ENCODE measurements around the gene AHCYL2.

The AHCYL2 gene

GRCh38 chr7:129450295-129450694, 225.5 kb downstream of the AHCYL2 start:
- H3K4me2 ChIP-seq (ENCODE audit: low read length): no peak overlapping the region
- H3K27me3 ChIP-seq (ENCODE audit: control insufficient read depth, low read length): no peaks in the 10 kb centered on the region

GRCh38 chr7:129452589-129453231, 227.9 kb downstream of the AHCYL2 start:
- H3K79me2 ChIP-seq (ENCODE audit: control insufficient read depth, low read length): no peaks in the 10 kb centered on the region
- peaks cover 22% of the 10 kb centered on the region for H3K36me3 ChIP-seq (ENCODE audit: control insufficient read depth, low read length)
- no peak for TF ChIP-seq EZH2phosphoT487 (IDR thresholded peaks at IDR 0.05; ENCODE audit: borderline replicate concordance, low read length)
- TF ChIP-seq, protein P1, sequence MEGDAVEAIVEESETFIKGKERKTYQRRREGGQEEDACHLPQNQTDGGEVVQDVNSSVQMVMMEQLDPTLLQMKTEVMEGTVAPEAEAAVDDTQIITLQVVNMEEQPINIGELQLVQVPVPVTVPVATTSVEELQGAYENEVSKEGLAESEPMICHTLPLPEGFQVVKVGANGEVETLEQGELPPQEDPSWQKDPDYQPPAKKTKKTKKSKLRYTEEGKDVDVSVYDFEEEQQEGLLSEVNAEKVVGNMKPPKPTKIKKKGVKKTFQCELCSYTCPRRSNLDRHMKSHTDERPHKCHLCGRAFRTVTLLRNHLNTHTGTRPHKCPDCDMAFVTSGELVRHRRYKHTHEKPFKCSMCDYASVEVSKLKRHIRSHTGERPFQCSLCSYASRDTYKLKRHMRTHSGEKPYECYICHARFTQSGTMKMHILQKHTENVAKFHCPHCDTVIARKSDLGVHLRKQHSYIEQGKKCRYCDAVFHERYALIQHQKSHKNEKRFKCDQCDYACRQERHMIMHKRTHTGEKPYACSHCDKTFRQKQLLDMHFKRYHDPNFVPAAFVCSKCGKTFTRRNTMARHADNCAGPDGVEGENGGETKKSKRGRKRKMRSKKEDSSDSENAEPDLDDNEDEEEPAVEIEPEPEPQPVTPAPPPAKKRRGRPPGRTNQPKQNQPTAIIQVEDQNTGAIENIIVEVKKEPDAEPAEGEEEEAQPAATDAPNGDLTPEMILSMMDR (IDR thresholded peaks at IDR 0.05; ENCODE audit: low read depth, low read length, poor library complexity, severe bottlenecking): no peak
- H3K4me3 ChIP-seq (ENCODE audit: low read length): no peak overlapping the region
- no peaks in the 10 kb centered on the region for H3K27me3 ChIP-seq (ENCODE audit: control insufficient read depth, low read length)
- H3F3A ChIP-seq (ENCODE audit: control insufficient read depth, insufficient read depth): no peaks in the 10 kb centered on the region
- no peaks in the 10 kb centered on the region for H4K20me1 ChIP-seq (ENCODE audit: control insufficient read depth, insufficient read depth, low read depth, low read length)
- H3K4me2 ChIP-seq (ENCODE audit: low read length): no peak overlapping the region
- no peaks in the 10 kb centered on the region for H3K9me2 ChIP-seq (replicated peaks; ENCODE audit: control insufficient read depth, low read length)
- H3K27ac ChIP-seq (ENCODE audit: low read depth, low read length): no peak overlapping the region
- H3K9me3 ChIP-seq (ENCODE audit: control insufficient read depth, insufficient read depth, low read length): peaks cover 10% of the 10 kb centered on the region; the same call in 1 of the 2 replicates
- no peaks in the 10 kb centered on the region for H3K4me1 ChIP-seq (ENCODE audit: control insufficient read depth, low read length)

More at GRCh38 chr7:129450295-129450694, 225.5 kb downstream of the AHCYL2 start:
- Histone ChIP-seq H3K79me2 (ENCODE audit: control insufficient read depth, low read length) (no peaks in the 10 kb centered on the region), H3F3A (ENCODE audit: control insufficient read depth, insufficient read depth) (no peaks in the 10 kb centered on the region), H3K36me3 (ENCODE audit: control insufficient read depth, low read length) (peaks cover 25% of the 10 kb centered on the region), H4K20me1 (ENCODE audit: control insufficient read depth, insufficient read depth, low read depth, low read length) (no peaks in the 10 kb centered on the region), H3K9me3 (ENCODE audit: control insufficient read depth, insufficient read depth, low read length) (peaks cover 10% of the 10 kb centered on the region; the same call in 1 of the 2 replicates), H3K4me3 (ENCODE audit: low read length) (no peak overlapping the region), H3K27ac (ENCODE audit: low read depth, low read length) (no peak overlapping the region), H3K4me1 (ENCODE audit: control insufficient read depth, low read length) (no peaks in the 10 kb centered on the region), H3K9me2 (replicated peaks; ENCODE audit: control insufficient read depth, low read length) (no peaks in the 10 kb centered on the region)
- TF ChIP-seq, protein P1 (IDR thresholded peaks at IDR 0.05; ENCODE audit: low read depth, low read length, poor library complexity, severe bottlenecking): no peak
- TF ChIP-seq EZH2phosphoT487 (IDR thresholded peaks at IDR 0.05; ENCODE audit: borderline replicate concordance, low read length): no peak

DNA sequence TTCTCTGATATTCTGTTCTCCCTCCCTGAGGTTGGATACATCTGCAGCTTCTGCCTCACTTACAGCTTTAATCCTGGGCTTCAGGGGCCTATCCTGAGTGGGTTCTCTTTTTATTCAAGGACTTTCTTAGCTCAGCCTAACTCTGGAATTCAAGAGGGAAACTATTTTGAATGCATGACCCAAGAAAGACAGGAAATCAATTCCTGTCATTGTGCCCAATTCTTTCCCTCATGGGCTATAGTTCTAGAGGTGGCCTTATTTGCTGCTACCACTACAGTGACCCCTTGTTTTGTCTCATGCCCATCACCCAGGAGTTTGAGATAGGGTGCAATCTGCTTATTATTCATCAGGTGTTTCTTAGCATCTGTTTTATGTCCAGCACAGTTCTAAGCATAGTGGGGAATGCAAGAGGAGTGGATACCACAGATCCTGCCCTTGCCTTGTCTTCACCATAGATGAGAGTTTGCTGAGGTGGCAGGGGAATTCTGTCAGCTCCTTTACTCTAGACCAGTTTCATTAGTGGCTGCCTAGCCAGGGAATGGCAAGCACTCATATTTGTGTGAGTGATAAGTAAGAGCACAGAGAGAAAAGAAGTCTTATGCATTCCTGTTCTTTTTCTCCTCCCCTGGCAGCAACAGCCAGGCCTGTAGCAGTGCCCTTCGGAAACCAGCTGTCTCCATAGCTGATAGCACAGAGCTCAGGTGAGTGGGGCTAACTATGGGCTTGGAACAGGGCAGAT, 228.8 kb downstream of the AHCYL2 start:
- Histone ChIP-seq H3K9me2 (replicated peaks; ENCODE audit: control insufficient read depth, low read length) (no peaks in the 10 kb centered on the region), H3K36me3 (ENCODE audit: control insufficient read depth, low read length) (peaks cover 26% of the 10 kb centered on the region), H3F3A (ENCODE audit: control insufficient read depth, insufficient read depth) (no peaks in the 10 kb centered on the region), H3K27me3 (ENCODE audit: control insufficient read depth, low read length) (no peaks in the 10 kb centered on the region), H3K4me1 (ENCODE audit: control insufficient read depth, low read length) (no peaks in the 10 kb centered on the region), H3K4me2 (ENCODE audit: low read length) (no peak overlapping the region), H3K79me2 (ENCODE audit: control insufficient read depth, low read length) (no peaks in the 10 kb centered on the region), H3K27ac (ENCODE audit: low read depth, low read length) (no peak overlapping the region), H4K20me1 (ENCODE audit: control insufficient read depth, insufficient read depth, low read depth, low read length) (no peaks in the 10 kb centered on the region), H3K4me3 (ENCODE audit: low read length) (no peak overlapping the region), H3K9me3 (ENCODE audit: control insufficient read depth, insufficient read depth, low read length) (0 out of 2 replicates have a peak, but pooled peaks cover 2% of the 10 kb centered on the region)
- no peak for TF ChIP-seq EZH2phosphoT487 (IDR thresholded peaks at IDR 0.05; ENCODE audit: borderline replicate concordance, low read length)
- TF ChIP-seq, protein P1 (IDR thresholded peaks at IDR 0.05; ENCODE audit: low read depth, low read length, poor library complexity, severe bottlenecking): no peak
